Fibroblast of lung (primary cell): ENCODE measurements around the gene AP1M2. TPM values are rescaled to one million over a fixed set of nuclear protein-coding genes. Genes with fewer than 3 reads are reported as not detected.

Source experiments
- DNase-seq, 2 donors: peaks; one replicate each; pipeline versions ENCODE4 v3.0.0 to v3.0.0-alpha.2; 2010; ENCODE audit warnings: low read depth in 2 of 2
- H2AFZ ChIP-seq: 2 replicates; pipeline ENCODE4 v1.5.1; 2012; ENCODE audit warnings: low read length, control low read depth, inconsistent platforms
- H3K27ac ChIP-seq: 2 replicates; pipeline ENCODE4 v1.5.1; 2011; ENCODE audit warnings: low read length, control low read depth; ENCODE audit not compliant: insufficient read depth
- H3K27me3 ChIP-seq: 2 replicates; pipeline ENCODE4 v1.5.1; 2011; ENCODE audit warnings: mild to moderate bottlenecking, low read length; ENCODE audit not compliant: control insufficient read depth, insufficient read depth
- H3K36me3 ChIP-seq: 2 replicates; pipeline ENCODE4 v1.5.1; 2011; ENCODE audit warnings: low read length; ENCODE audit not compliant: control insufficient read depth, insufficient read depth
- H3K4me1 ChIP-seq: 2 replicates; pipeline ENCODE4 v1.5.1; 2011; ENCODE audit warnings: low read length; ENCODE audit not compliant: control insufficient read depth, insufficient read depth; ENCODE audit errors: extremely low read depth
- H3K4me2 ChIP-seq: 2 replicates; pipeline ENCODE4 v1.5.1; 2011; ENCODE audit warnings: low read length, control low read depth; ENCODE audit not compliant: insufficient read depth; ENCODE audit errors: extremely low read depth
- H3K4me3 ChIP-seq, 4 experiments: fragments of 200-600 bp in 1 of 4; sonication (generic) in 1 of 4; replicated peaks in 1 of 4; 2 replicates each; pipeline ENCODE4 v1.5.1; 2011 to 2016; ENCODE audit warnings: low read length in 4 of 4, low read depth in 3 of 4, mild to moderate bottlenecking in 3 of 4, control low read depth in 2 of 4, inconsistent platforms in 1 of 4, mixed read lengths in 1 of 4; ENCODE audit not compliant: insufficient read depth in 1 of 4; ENCODE audit errors: control extremely low read depth in 1 of 4
- H3K79me2 ChIP-seq: 2 replicates; pipeline ENCODE4 v1.5.1; 2012; ENCODE audit warnings: mild to moderate bottlenecking, low read length, inconsistent platforms; ENCODE audit not compliant: control insufficient read depth, insufficient read depth
- H3K9ac ChIP-seq: 2 replicates; pipeline ENCODE4 v1.5.1; 2011; ENCODE audit warnings: mild to moderate bottlenecking, low read length, control low read depth; ENCODE audit not compliant: insufficient read depth
- H3K9me3 ChIP-seq: 2 replicates; pipeline ENCODE4 v1.5.1; 2012; ENCODE audit warnings: low read depth, low read length; ENCODE audit not compliant: control insufficient read depth, insufficient read depth
- H4K20me1 ChIP-seq: 2 replicates; pipeline ENCODE4 v1.5.1; 2011; ENCODE audit warnings: low read length; ENCODE audit not compliant: control insufficient read depth, insufficient read depth; ENCODE audit errors: extremely low read depth
- EZH2 ChIP-seq: IDR thresholded peaks from 2 replicates; pipeline ENCODE4 v1.5.1; 2012; ENCODE audit warnings: low read length, control low read depth, mild to moderate bottlenecking; ENCODE audit errors: missing control alignments
- polyA plus RNA-seq, 2 donors: library from polyadenylated mRNA; depleted of rRNA in 1 of 2; stranded (reverse) in 1 of 2; unstranded in 1 of 2; fragments of >200 nt; gene quantifications; 2 replicates each; pipeline ENCODE4 v1.2.1, GENCODE V29; 2011 to 2012; ENCODE audit warnings: missing spikeins in 1 of 2
- total RNA-seq: library from RNA; depleted of rRNA; stranded (reverse); fragments of >200 nt; gene quantifications from 2 replicates; pipeline ENCODE4 v1.2.1, GENCODE V29; 2014
- TF ChIP-seq, protein P1 (sequence below), 2 donors: IDR thresholded peaks in 1 of 2; conservative IDR thresholded peaks in 1 of 2; 1 replicate in 1 of 2; 2 replicates in 1 of 2; pipeline ENCODE4 v1.5.1; 2011 to 2012; ENCODE audit warnings: low read length in 2 of 2, control low read depth in 1 of 2, inconsistent platforms in 1 of 2, low read depth in 1 of 2, mild to moderate bottlenecking in 1 of 2

Gene AP1M2
- total and polyA plus RNA-seq, 2 donors (not counting 1 experiment from before 2014, with no cell fraction given): 0.16 to 0.17 TPM

DNA sequence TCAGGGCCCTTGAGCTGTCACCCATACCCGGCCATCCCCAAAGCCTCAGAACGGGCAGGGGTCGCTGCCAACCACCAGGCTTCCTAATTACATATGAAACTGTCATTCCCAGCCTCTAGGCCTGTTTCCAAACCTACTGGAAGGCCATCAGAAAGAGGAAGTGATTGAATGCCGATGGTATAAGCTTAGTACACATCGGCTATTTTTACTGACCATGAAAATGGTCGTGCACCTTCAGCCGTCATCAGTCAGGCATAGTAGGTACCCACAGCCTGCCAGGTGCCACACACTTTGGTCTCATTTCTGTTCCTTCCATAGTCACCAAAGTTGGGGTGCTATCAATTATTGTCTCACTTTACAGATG is 31.5 kb downstream of the AP1M2 start:
- Histone ChIP-seq H3K9ac (no peak overlapping the region), H3K9me3 (no peaks in the 10 kb centered on the region), H3K79me2 (no peaks in the 10 kb centered on the region), H3K36me3 (peaks cover 46% of the 10 kb centered on the region), H4K20me1 (no peaks in the 10 kb centered on the region), H3K4me1 (no peaks in the 10 kb centered on the region), H3K27me3 (no peaks in the 10 kb centered on the region), H3K4me3 (no peak overlapping the region), H2AFZ (no peak overlapping the region), H3K4me2 (no peak overlapping the region), H3K27ac (no peak overlapping the region)
- TF ChIP-seq, protein P1, sequence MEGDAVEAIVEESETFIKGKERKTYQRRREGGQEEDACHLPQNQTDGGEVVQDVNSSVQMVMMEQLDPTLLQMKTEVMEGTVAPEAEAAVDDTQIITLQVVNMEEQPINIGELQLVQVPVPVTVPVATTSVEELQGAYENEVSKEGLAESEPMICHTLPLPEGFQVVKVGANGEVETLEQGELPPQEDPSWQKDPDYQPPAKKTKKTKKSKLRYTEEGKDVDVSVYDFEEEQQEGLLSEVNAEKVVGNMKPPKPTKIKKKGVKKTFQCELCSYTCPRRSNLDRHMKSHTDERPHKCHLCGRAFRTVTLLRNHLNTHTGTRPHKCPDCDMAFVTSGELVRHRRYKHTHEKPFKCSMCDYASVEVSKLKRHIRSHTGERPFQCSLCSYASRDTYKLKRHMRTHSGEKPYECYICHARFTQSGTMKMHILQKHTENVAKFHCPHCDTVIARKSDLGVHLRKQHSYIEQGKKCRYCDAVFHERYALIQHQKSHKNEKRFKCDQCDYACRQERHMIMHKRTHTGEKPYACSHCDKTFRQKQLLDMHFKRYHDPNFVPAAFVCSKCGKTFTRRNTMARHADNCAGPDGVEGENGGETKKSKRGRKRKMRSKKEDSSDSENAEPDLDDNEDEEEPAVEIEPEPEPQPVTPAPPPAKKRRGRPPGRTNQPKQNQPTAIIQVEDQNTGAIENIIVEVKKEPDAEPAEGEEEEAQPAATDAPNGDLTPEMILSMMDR (conservative IDR thresholded peaks at IDR 0.05 in 1 of 2, IDR thresholded peaks at IDR 0.05 in 1 of 2; ENCODE audit: low read depth in 1 of 2, low read length in 2 of 2): no peak
- no peak for TF ChIP-seq EZH2
- DNase-seq: no peak

DNA sequence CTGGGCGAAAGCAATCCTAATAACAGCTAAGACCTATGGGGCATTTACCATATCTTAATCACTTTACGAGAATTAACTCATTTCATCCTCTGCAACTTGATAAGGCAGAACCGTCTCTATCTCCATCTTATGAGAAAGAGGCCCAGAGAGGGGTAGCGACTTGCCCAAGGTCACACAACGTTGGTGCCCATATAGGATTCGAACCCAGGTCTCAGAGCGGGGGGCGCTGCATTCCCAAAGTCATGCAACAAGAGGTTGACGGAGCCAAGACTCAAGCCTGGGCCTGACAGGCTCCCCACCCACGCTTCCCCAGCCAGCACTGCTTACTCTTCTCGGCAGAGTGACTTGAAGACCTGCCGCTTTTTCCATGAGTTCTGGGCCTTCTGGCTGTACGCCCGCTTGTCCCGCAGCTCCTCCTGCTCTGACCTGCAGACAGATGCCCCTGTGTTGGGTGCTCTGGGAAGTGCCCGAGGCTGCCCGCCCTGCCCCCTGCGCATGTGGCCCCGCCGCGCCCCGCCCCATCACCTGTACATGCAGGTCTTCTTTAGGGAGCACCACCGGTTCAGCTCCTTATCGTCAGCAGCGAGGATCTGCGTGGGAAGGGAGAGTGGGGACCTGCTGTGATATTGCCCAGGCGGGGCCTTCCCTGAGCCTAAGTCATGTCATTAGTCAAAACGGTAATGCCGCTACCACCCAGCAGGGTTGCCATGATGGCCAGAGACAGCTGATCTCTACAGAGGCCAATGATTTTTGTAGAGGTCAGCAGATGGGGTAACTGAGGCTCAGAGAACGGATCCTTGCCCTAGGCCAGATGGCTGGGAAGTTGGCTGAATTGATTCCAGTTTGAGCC is 32.1 kb downstream of the AP1M2 start:
- TF ChIP-seq, protein P1 (conservative IDR thresholded peaks at IDR 0.05 in 1 of 2, IDR thresholded peaks at IDR 0.05 in 1 of 2; ENCODE audit: low read depth in 1 of 2, low read length in 2 of 2): no peak
- no peak for TF ChIP-seq EZH2
- Histone ChIP-seq H3K4me2 (no peak overlapping the region), H3K4me3 (no peak overlapping the region), H3K9ac (no peak overlapping the region), H3K79me2 (no peaks in the 10 kb centered on the region), H3K9me3 (no peaks in the 10 kb centered on the region), H2AFZ (no peak overlapping the region), H3K27ac (no peak overlapping the region), H4K20me1 (no peaks in the 10 kb centered on the region), H3K27me3 (no peaks in the 10 kb centered on the region), H3K36me3 (peaks cover 46% of the 10 kb centered on the region), H3K4me1 (no peaks in the 10 kb centered on the region)
- no peak for DNase-seq

DNA sequence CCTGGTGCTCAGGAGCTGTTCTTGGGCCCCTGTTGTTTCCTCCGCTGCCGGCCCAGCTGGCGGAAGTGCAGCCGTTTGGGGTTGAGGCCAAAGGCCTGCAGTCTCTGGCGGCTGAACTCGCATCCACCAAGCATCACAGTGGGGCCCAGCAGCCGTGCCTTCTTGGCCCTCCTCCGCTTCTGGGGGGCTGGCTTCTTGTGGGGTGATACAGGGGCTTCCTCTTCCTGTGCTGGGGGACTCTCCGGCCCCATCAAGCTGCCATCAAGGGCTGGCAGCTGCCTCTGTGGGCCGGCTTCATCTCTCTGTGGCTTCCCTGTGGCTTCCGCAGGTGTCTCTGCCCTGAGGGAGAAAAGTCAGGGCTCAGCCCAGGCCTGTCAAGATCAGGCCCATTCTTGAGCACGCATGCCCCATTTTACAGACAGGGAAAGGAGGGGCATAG is 33.1 kb downstream of the AP1M2 start:
- Histone ChIP-seq H3K79me2 (no peaks in the 10 kb centered on the region), H3K4me1 (no peaks in the 10 kb centered on the region), H3K36me3 (peaks cover 39% of the 10 kb centered on the region), H3K9me3 (no peaks in the 10 kb centered on the region), H4K20me1 (no peaks in the 10 kb centered on the region), H3K4me2 (no peak overlapping the region), H3K4me3 (no peak overlapping the region), H3K9ac (no peak overlapping the region), H3K27me3 (no peaks in the 10 kb centered on the region), H3K27ac (no peak overlapping the region), H2AFZ (no peak overlapping the region)
- DNase-seq: no peak
- TF ChIP-seq EZH2: no peak
- TF ChIP-seq, protein P1 (conservative IDR thresholded peaks at IDR 0.05 in 1 of 2, IDR thresholded peaks at IDR 0.05 in 1 of 2; ENCODE audit: low read depth in 1 of 2, low read length in 2 of 2): no peak
